Measurements from ENCODE around the gene PCDHB2. TPM values are rescaled to one million over a fixed set of nuclear protein-coding genes. Genes with fewer than 3 reads are reported as not detected.
"Not testable (repeated sequence)": the region's sequence is repeated elsewhere in the genome, so short reads cannot be mapped to it uniquely, and the experiment has no call there.

The PCDHB2 gene
- total and polyA plus RNA-seq, 2 experiments from 2014 or later: 23.0 to 27.3 TPM

- Histone ChIP-seq H2AFZ (no peak overlapping the region), H3K27ac (no peak overlapping the region), H3K79me2 (peaks cover 11% of the 10 kb centered on the region), H3K9me2 (replicated peaks; ENCODE audit: insufficient read depth) (no peaks in the 10 kb centered on the region), H3K27me3 (no peaks in the 10 kb centered on the region), H4K20me1 (ENCODE audit: insufficient read depth, poor library complexity, severe bottlenecking) (no peaks in the 10 kb centered on the region), H3K36me3 (replicated peaks; ENCODE audit: insufficient read depth, low read depth) (peaks cover 4% of the 10 kb centered on the region), H3K9me3 (ENCODE audit: low read depth) (peaks cover 46% of the 10 kb centered on the region), H3K4me3 (no peak overlapping the region), H3K4me2 (no peak overlapping the region), H3K4me1 (ENCODE audit: insufficient read depth) (no peaks in the 10 kb centered on the region)
- 94% methylated on average over 2 of the region's 2 CpGs for WGBS (ENCODE audit: low lambda C conversion rate, missing lambda C conversion rate)
- TF ChIP-seq EZH2phosphoT487 (IDR thresholded peaks at IDR 0.05; ENCODE audit: low read depth, severe bottlenecking, unreplicated experiment): no peak
- DNase-seq (ENCODE audit: low spot score): no peak
Measured at GRCh38 chr5:141105350-141105749, 10.9 kb downstream of the PCDHB2 start.

- no peak for TF ChIP-seq EZH2phosphoT487 (IDR thresholded peaks at IDR 0.05; ENCODE audit: low read depth, severe bottlenecking, unreplicated experiment)
- no peak for TF ChIP-seq EZH2 (IDR thresholded peaks at IDR 0.05; ENCODE audit: borderline replicate concordance)
- TF ChIP-seq CTCF (IDR thresholded peaks at IDR 0.05; ENCODE audit: poor library complexity): no peak
- Histone ChIP-seq H3K36me3 (replicated peaks; ENCODE audit: insufficient read depth, low read depth) (no peaks in the 10 kb centered on the region), H3K9me3 (ENCODE audit: low read depth) (peaks cover 45% of the 10 kb centered on the region), H2AFZ (no peak overlapping the region), H3K27ac (no peak overlapping the region), H3K27me3 (no peaks in the 10 kb centered on the region), H3K4me2 (no peak overlapping the region), H3K4me1 (ENCODE audit: insufficient read depth) (no peaks in the 10 kb centered on the region), H3K9me2 (replicated peaks; ENCODE audit: insufficient read depth) (no peaks in the 10 kb centered on the region), H3K79me2 (no peaks in the 10 kb centered on the region), H4K20me1 (ENCODE audit: insufficient read depth, poor library complexity, severe bottlenecking) (no peaks in the 10 kb centered on the region), H3K4me3 (no peak overlapping the region)
- WGBS (ENCODE audit: low lambda C conversion rate, missing lambda C conversion rate): 94% methylated on average over 2 of the region's 2 CpGs
- DNase-seq (ENCODE audit: low spot score): no peak
Measured at GRCh38 chr5:141119250-141119649, 24.8 kb downstream of the PCDHB2 start.

GRCh38 chr5:141121563-141121962, 27.1 kb downstream of the PCDHB2 start, which contains the start of gene PCDHB4:
TSS of gene PCDHB4 (plus strand) at chr5:141121818. CDS start at chr5:141121999, 181 bp downstream.
- H3K27me3 ChIP-seq: no peaks in the 10 kb centered on the region
- no peak within 1 kb of the TSS for H2AFZ ChIP-seq
- no peak for TF ChIP-seq EZH2 (IDR thresholded peaks at IDR 0.05; ENCODE audit: borderline replicate concordance)
- no peak for TF ChIP-seq EZH2phosphoT487 (IDR thresholded peaks at IDR 0.05; ENCODE audit: low read depth, severe bottlenecking, unreplicated experiment)
- TF ChIP-seq CTCF (IDR thresholded peaks at IDR 0.05; ENCODE audit: poor library complexity): no peak
- no peaks in the 10 kb centered on the region for H4K20me1 ChIP-seq (ENCODE audit: insufficient read depth, poor library complexity, severe bottlenecking)
- no peaks in the 10 kb centered on the region for H3K36me3 ChIP-seq (replicated peaks; ENCODE audit: insufficient read depth, low read depth)
- DNase-seq (ENCODE audit: low spot score): no peak
- H3K79me2 ChIP-seq: no peaks in the 10 kb centered on the region
- 63% methylated on average over 16 of the region's 16 CpGs for WGBS (ENCODE audit: low lambda C conversion rate, missing lambda C conversion rate)
- H3K4me1 ChIP-seq (ENCODE audit: insufficient read depth): no peaks in the 10 kb centered on the region
- H3K4me2 ChIP-seq: no peak within 1 kb of the TSS
- peaks cover 28% of the 10 kb centered on the region for H3K9me3 ChIP-seq (ENCODE audit: low read depth)
- no peak within 1 kb of the TSS for H3K4me3 ChIP-seq
- no peak within 1 kb of the TSS for H3K27ac ChIP-seq
- no peaks in the 10 kb centered on the region for H3K9me2 ChIP-seq (replicated peaks; ENCODE audit: insufficient read depth)

GRCh38 chr5:141121985-141122384, 27.6 kb downstream of the PCDHB2 start:
- Histone ChIP-seq H2AFZ (no peak overlapping the region), H3K9me3 (ENCODE audit: low read depth) (peaks cover 24% of the 10 kb centered on the region), H4K20me1 (ENCODE audit: insufficient read depth, poor library complexity, severe bottlenecking) (no peaks in the 10 kb centered on the region), H3K36me3 (replicated peaks; ENCODE audit: insufficient read depth, low read depth) (no peaks in the 10 kb centered on the region), H3K27ac (no peak overlapping the region), H3K4me1 (ENCODE audit: insufficient read depth) (no peaks in the 10 kb centered on the region), H3K9me2 (replicated peaks; ENCODE audit: insufficient read depth) (no peaks in the 10 kb centered on the region), H3K4me3 (no peak overlapping the region), H3K79me2 (no peaks in the 10 kb centered on the region), H3K27me3 (no peaks in the 10 kb centered on the region), H3K4me2 (no peak overlapping the region)
- no peak for DNase-seq (ENCODE audit: low spot score)
- WGBS (ENCODE audit: low lambda C conversion rate, missing lambda C conversion rate): 93% methylated on average over 12 of the region's 12 CpGs
- TF ChIP-seq CTCF (IDR thresholded peaks at IDR 0.05; ENCODE audit: poor library complexity) (no peak), EZH2phosphoT487 (IDR thresholded peaks at IDR 0.05; ENCODE audit: low read depth, severe bottlenecking, unreplicated experiment) (no peak), EZH2 (IDR thresholded peaks at IDR 0.05; ENCODE audit: borderline replicate concordance) (no peak)

GRCh38 chr5:141123396-141124135, 29.2 kb downstream of the PCDHB2 start:
- not testable (repeated sequence) for H3K36me3 ChIP-seq (replicated peaks; ENCODE audit: insufficient read depth, low read depth); H4K20me1 ChIP-seq (ENCODE audit: insufficient read depth, poor library complexity, severe bottlenecking); H3K27me3 ChIP-seq; H3K4me1 ChIP-seq (ENCODE audit: insufficient read depth); H3K4me3 ChIP-seq; H2AFZ ChIP-seq; DNase-seq (ENCODE audit: low spot score); H3K4me2 ChIP-seq; H3K27ac ChIP-seq; H3K79me2 ChIP-seq; H3K9me2 ChIP-seq (replicated peaks; ENCODE audit: insufficient read depth)
- WGBS (ENCODE audit: low lambda C conversion rate, missing lambda C conversion rate): 99% methylated on average over 41 of the region's 73 CpGs
- peaks cover 18% of the 10 kb centered on the region for H3K9me3 ChIP-seq (ENCODE audit: low read depth)

Measured in hepatocyte (in vitro differentiated cells).